HEK293 (cell line): ENCODE results near the gene SLC66A2.

Experiments used
- CTCF ChIP-seq: fragments of 450-650 bp; formaldehyde crosslinking; IDR thresholded peaks from 2 replicates; pipeline ENCODE4 v1.5.1; 2016; ENCODE audit warnings: missing biosample characterization, missing genetic modification characterization
- MYNN ChIP-seq: fragments of 450-650 bp; formaldehyde crosslinking; IDR thresholded peaks from 2 replicates; pipeline ENCODE4 v1.5.1; 2016; ENCODE audit warnings: missing biosample characterization, missing genetic modification characterization, borderline replicate concordance
- TCF7L2 ChIP-seq: IDR thresholded peaks from 2 replicates; pipeline ENCODE4 v1.6.1; 2011; ENCODE audit warnings: low read depth, mild to moderate bottlenecking, inconsistent platforms, low read length, moderate library complexity, borderline replicate concordance
- YY1 ChIP-seq: fragments of 450-650 bp; formaldehyde crosslinking; IDR thresholded peaks from 2 replicates; pipeline ENCODE4 v1.5.1; 2018; ENCODE audit warnings: missing biosample characterization, missing genetic modification characterization
- ZNF138 ChIP-seq: fragments of 450-650 bp; formaldehyde crosslinking; IDR thresholded peaks from 2 replicates; pipeline ENCODE4 v1.5.1; 2016; ENCODE audit warnings: missing biosample characterization, missing genetic modification characterization, borderline replicate concordance
- ZNF148 ChIP-seq: fragments of 450-650 bp; formaldehyde crosslinking; IDR thresholded peaks from 2 replicates; pipeline ENCODE4 v1.5.0; 2017; ENCODE audit warnings: missing biosample characterization, missing genetic modification characterization, borderline replicate concordance
- ZNF26 ChIP-seq: fragments of 450-650 bp; formaldehyde crosslinking; IDR thresholded peaks from 2 replicates; pipeline ENCODE4 v1.5.1; 2016; ENCODE audit warnings: missing biosample characterization, missing genetic modification characterization
- ZNF335 ChIP-seq: fragments of 450-650 bp; formaldehyde crosslinking; conservative IDR thresholded peaks from 2 replicates; pipeline ENCODE4 v1.5.1; 2016; ENCODE audit warnings: missing biosample characterization, missing genetic modification characterization
- TF ChIP-seq, protein P1 (sequence below): fragments of 450-650 bp; formaldehyde crosslinking; IDR thresholded peaks from 2 replicates; pipeline ENCODE4 v1.5.1; 2016; ENCODE audit warnings: missing biosample characterization, missing genetic modification characterization
- TF ChIP-seq, protein P2 (sequence below): fragments of 450-650 bp; formaldehyde crosslinking; IDR thresholded peaks from 2 replicates; pipeline ENCODE4 v1.5.1; 2016; ENCODE audit warnings: missing biosample characterization, missing genetic modification characterization

DNA sequence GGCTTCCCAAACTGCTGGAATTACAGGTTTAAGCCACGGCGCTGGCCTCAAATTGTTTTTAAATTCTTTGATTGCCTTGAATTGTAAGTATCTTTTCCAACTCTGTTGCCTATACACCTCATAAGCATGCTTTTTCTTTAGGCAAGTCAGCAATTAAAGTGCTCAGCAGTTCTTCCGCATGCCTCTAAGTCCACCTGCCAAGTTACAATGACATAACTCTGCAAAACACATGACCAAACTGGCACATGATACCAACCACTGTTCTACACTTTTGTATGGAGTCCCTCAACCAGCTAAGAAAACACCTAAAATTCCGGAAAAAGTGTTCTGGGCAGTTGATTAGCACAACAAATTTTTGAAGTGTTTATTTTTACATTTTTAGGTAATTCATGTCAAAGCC lies 31.8 kb upstream of the SLC66A2 start:
- TF ChIP-seq CTCF (tag by site-specific recombination): no peak
- TF ChIP-seq MYNN (tag by site-specific recombination): no peak
- TF ChIP-seq YY1 (tag by site-specific recombination): no peak
- no peak for TF ChIP-seq ZNF138 (tag by site-specific recombination)
- TF ChIP-seq TCF7L2: no peak
- no peak for TF ChIP-seq ZNF26 (tag by site-specific recombination)
- no peak for TF ChIP-seq ZNF335
- TF ChIP-seq ZNF148 (tag by site-specific recombination): no peak
- TF ChIP-seq, protein P1, sequence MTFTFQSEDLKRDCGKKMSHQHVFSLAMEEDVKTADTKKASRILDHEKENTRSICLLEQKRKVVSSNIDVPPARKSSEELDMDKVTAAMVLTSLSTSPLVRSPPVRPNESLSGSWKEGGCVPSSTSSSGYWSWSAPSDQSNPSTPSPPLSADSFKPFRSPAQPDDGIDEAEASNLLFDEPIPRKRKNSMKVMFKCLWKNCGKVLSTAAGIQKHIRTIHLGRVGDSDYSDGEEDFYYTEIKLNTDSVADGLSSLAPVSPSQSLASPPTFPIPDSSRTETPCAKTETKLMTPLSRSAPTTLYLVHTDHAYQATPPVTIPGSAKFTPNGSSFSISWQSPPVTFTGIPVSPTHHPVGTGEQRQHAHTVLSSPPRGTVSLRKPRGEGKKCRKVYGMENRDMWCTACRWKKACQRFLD (tag by site-specific recombination): no peak
- TF ChIP-seq, protein P2, sequence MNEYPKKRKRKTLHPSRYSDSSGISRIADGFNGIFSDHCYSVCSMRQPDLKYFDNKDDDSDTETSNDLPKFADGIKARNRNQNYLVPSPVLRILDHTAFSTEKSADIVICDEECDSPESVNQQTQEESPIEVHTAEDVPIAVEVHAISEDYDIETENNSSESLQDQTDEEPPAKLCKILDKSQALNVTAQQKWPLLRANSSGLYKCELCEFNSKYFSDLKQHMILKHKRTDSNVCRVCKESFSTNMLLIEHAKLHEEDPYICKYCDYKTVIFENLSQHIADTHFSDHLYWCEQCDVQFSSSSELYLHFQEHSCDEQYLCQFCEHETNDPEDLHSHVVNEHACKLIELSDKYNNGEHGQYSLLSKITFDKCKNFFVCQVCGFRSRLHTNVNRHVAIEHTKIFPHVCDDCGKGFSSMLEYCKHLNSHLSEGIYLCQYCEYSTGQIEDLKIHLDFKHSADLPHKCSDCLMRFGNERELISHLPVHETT (tag by site-specific recombination): no peak
